ENCODE measurements around the gene NPB.

The NPB gene

GRCh38 chr17:81866440-81867169 is 35.4 kb upstream of the NPB start:
- FAIRE-seq (no peak), DNase-seq (ENCODE audit: insufficient read length, low spot score) (no peak)

GRCh38 chr17:81867170-81867990 is 34.7 kb upstream of the NPB start:
- DNase-seq (ENCODE audit: insufficient read length, low spot score): no peak
- FAIRE-seq: no peak
- peak; percentile 33; the same call in 1 of the 2 replicates for TF ChIP-seq POLR2A (IDR thresholded peaks at IDR 0.05; ENCODE audit: low read depth, low read length)

More at GRCh38 chr17:81866440-81867169, 35.4 kb upstream of the NPB start:
- no peak; the same call in 1 of the 2 replicates for TF ChIP-seq POLR2A (IDR thresholded peaks at IDR 0.05; ENCODE audit: low read depth, low read length)

GRCh38 chr17:81867991-81868673 is 33.9 kb upstream of the NPB start:
- peak; percentile 45 for TF ChIP-seq POLR2A (IDR thresholded peaks at IDR 0.05; ENCODE audit: low read depth, low read length)
- DNase-seq (ENCODE audit: insufficient read length, low spot score): no peak
- FAIRE-seq: no peak

- DNase-seq (ENCODE audit: insufficient read length, low spot score) (peak; percentile 77), FAIRE-seq (no peak)
- peak; percentile 15; the same call in 1 of the 2 replicates for TF ChIP-seq POLR2A (IDR thresholded peaks at IDR 0.05; ENCODE audit: low read depth, low read length)
These were observed 33.3 kb upstream of the NPB start for GRCh38 chr17:81868674-81869220.

GRCh38 chr17:81869221-81870130 is 32.6 kb upstream of the NPB start:
- no peak; the same call in 1 of the 2 replicates for TF ChIP-seq POLR2A (IDR thresholded peaks at IDR 0.05; ENCODE audit: low read depth, low read length)
- no peak for FAIRE-seq

GRCh38 chr17:81870131-81870980 is 31.7 kb upstream of the NPB start:
- no peak; the same call in none of the 2 replicates for TF ChIP-seq POLR2A (IDR thresholded peaks at IDR 0.05; ENCODE audit: low read depth, low read length)
- FAIRE-seq: no peak
- DNase-seq (ENCODE audit: insufficient read length, low spot score): no peak

More at GRCh38 chr17:81869221-81870130, 32.6 kb upstream of the NPB start:
- DNase-seq (ENCODE audit: insufficient read length, low spot score): no peak

- DNase-seq (ENCODE audit: insufficient read length, low spot score): no peak
- no peak for FAIRE-seq
- TF ChIP-seq POLR2A (IDR thresholded peaks at IDR 0.05; ENCODE audit: low read depth, low read length): no peak
These were observed 31.1 kb upstream of the NPB start, which contains the start of gene ARHGDIA for GRCh38 chr17:81870981-81871386. ARHGDIA (minus strand) TSS chr17:81871337; CDS start chr17:81869930, 1,407 bp downstream.

GRCh38 chr17:81871387-81872230 is 30.4 kb upstream of the NPB start:
- DNase-seq (ENCODE audit: insufficient read length, low spot score) (peak; percentile 90), FAIRE-seq (no peak)
- TF ChIP-seq POLR2A (IDR thresholded peaks at IDR 0.05; ENCODE audit: low read depth, low read length): peak; percentile 82

GRCh38 chr17:81877569-81877968 is 24.5 kb upstream of the NPB start:
- TF ChIP-seq POLR2A (IDR thresholded peaks at IDR 0.05; ENCODE audit: low read depth, low read length): no peak
- DNase-seq (ENCODE audit: insufficient read length, low spot score) (no peak), FAIRE-seq (no peak)

GRCh38 chr17:81878294-81878693 is 23.7 kb upstream of the NPB start:
- FAIRE-seq: no peak
- TF ChIP-seq POLR2A (IDR thresholded peaks at IDR 0.05; ENCODE audit: low read depth, low read length): no peak
- DNase-seq (ENCODE audit: insufficient read length, low spot score): no peak

GRCh38 chr17:81879121-81879520 is 22.9 kb upstream of the NPB start:
- no peak for FAIRE-seq
- no peak for DNase-seq (ENCODE audit: insufficient read length, low spot score)
- no peak for TF ChIP-seq POLR2A (IDR thresholded peaks at IDR 0.05; ENCODE audit: low read depth, low read length)

Measured in H54 (cell line).